ENCODE data around the gene METTL23.
"Not testable (repeated sequence)": the region's sequence is repeated elsewhere in the genome, so short reads cannot be mapped to it uniquely, and the experiment has no call there.

The METTL23 gene

DNA sequence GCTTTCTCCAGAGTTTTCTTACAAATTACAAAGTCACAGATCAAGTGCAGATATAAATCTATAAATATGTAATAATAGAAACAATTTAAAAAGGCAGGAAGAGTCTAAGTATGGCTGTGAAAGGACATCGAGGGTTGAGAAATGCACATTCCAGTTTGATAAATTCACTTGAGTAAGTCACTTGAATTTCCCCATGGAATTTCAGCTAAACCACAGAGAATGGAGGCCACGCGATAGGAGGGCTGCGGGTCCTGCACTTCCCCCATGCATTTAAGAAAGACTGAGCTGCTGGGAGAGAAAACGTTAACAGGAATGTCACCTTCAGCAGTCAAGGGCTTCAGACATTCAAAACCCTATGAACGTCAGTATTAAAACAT is 9.8 kb upstream of the METTL23 start:
- TF ChIP-seq CTCF (IDR thresholded peaks at IDR 0.05): no peak
- TF ChIP-seq ZFX (IDR thresholded peaks at IDR 0.05; ENCODE audit: borderline replicate concordance): no peak
- H3K27ac ChIP-seq: no peak overlapping the region

DNA sequence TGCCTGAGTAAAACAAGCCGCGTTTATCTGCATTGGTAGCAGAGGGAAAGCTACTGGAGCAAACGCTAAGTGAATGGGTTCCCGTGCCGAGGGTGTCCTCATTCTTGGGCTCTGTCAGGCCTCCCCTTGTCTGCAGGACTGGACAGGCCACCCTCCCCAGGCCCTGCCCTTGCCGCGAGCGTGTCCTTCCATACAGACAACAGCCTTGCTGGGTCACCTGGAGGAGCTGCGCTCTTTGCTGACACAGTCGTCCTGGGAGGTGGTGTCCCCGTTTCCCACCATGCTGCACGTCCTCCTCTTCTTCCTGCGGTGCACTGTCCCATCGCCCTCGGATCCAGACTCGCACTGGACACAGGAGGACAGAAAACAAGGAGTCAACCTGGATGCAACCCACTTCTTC is 8.1 kb upstream of the METTL23 start:
- H3K27ac ChIP-seq: no peak overlapping the region
- TF ChIP-seq ZFX (IDR thresholded peaks at IDR 0.05; ENCODE audit: borderline replicate concordance) (no peak), CTCF (IDR thresholded peaks at IDR 0.05) (no peak)

GRCh38 chr17:76720211-76720610 is 6.4 kb upstream of the METTL23 start:
- no peak overlapping the region for H3K27ac ChIP-seq
- TF ChIP-seq ZFX (IDR thresholded peaks at IDR 0.05; ENCODE audit: borderline replicate concordance): no peak
- no peak for TF ChIP-seq CTCF (IDR thresholded peaks at IDR 0.05)

- H3K27ac ChIP-seq: no peak overlapping the region
These were observed 5.7 kb upstream of the METTL23 start for GRCh38 chr17:76720941-76721340.

DNA sequence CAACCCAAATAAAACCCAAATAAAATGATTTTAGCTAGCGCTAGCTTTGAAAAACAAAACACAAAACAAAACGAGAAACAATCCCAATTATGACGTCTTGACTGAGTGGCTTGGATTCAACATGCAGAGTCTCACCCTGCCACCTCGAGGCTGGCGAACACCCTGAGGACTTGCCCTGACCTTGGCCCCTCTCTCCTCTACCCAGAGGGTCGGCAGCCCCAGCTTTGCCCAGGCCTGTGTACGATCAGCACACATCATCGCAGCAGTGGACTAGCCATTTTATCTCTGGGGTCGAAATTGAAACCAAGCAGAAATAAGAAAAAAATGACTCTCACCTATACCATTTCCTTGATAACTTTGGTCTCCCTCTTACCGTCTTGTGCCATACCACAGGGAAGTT is 5.2 kb upstream of the METTL23 start:
- no peak for TF ChIP-seq CTCF (IDR thresholded peaks at IDR 0.05)
- no peak for TF ChIP-seq ZFX (IDR thresholded peaks at IDR 0.05; ENCODE audit: borderline replicate concordance)
- no peak overlapping the region for H3K27ac ChIP-seq

More at GRCh38 chr17:76720941-76721340, 5.7 kb upstream of the METTL23 start:
- no peak for TF ChIP-seq CTCF (IDR thresholded peaks at IDR 0.05)
- no peak for TF ChIP-seq ZFX (IDR thresholded peaks at IDR 0.05; ENCODE audit: borderline replicate concordance)

DNA sequence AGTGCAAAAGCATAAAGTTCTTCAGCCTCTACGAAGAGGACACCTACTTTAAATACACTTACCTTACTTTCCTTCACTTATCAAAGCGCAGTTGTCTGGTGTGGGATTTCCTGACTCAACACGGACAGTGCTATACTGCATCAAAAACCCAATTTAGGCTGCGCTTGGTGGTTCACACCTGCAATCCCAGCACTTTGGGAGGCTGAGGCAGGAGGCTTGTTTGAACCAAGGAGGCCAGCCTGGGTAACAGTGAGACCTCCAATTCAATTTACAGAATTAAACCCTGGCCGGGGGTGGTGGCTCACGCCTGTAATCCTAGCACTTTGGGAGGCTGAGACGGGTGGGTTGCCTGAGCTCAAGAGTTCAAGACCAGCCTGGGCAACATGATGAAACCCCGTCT is 4.4 kb upstream of the METTL23 start:
- H3K27ac ChIP-seq: no peak overlapping the region
- no peak for TF ChIP-seq ZFX (IDR thresholded peaks at IDR 0.05; ENCODE audit: borderline replicate concordance)
- TF ChIP-seq CTCF (IDR thresholded peaks at IDR 0.05): no peak

- not testable (repeated sequence) for H3K27ac ChIP-seq
These were observed 3.7 kb upstream of the METTL23 start for GRCh38 chr17:76722977-76723376.

- no peak for TF ChIP-seq CTCF (IDR thresholded peaks at IDR 0.05)
- TF ChIP-seq ZFX (IDR thresholded peaks at IDR 0.05; ENCODE audit: borderline replicate concordance): no peak
- H3K27ac ChIP-seq: no peak overlapping the region
These were observed 2.8 kb upstream of the METTL23 start for GRCh38 chr17:76723812-76724211.
